Lower leg skin (tissue), 4 donors: Measurements from ENCODE around the gene MAPK8IP3. TPM values are rescaled to one million over a fixed set of nuclear protein-coding genes. Genes with fewer than 3 reads are reported as not detected.
"Not testable (repeated sequence)": the region's sequence is repeated elsewhere in the genome, so short reads cannot be mapped to it uniquely, and the experiment has no call there.

Source experiments
- DNase-seq, 2 donors: peaks; one replicate each; pipeline ENCODE4 v3.0.0-alpha.2; 2019; ENCODE audit warnings: low spot score in 2 of 2
- H3K4me3 ChIP-seq: fragments of 200-600 bp; sonication (generic); 2 replicates; pipeline ENCODE4 v1.5.1; 2017; ENCODE audit warnings: mild to moderate bottlenecking, low read depth; ENCODE audit not compliant: poor library complexity, severe bottlenecking
- CTCF ChIP-seq, 3 donors: fragments of 450-650 bp; IDR thresholded peaks; one replicate each; pipeline ENCODE4 v1.5.1; 2016; ENCODE audit warnings: antibody characterized with exemption in 3 of 3, mild to moderate bottlenecking in 3 of 3, moderate library complexity in 2 of 3
- POLR2A ChIP-seq, 2 donors: fragments of 450-650 bp; IDR thresholded peaks; one replicate each; pipeline ENCODE4 v1.6.1; 2016 to 2017; ENCODE audit warnings: antibody characterized with exemption in 2 of 2, mild to moderate bottlenecking in 1 of 2, moderate library complexity in 1 of 2
- WGBS, 2 donors: methylation state at CpG; one replicate each; pipeline ENCODE4 v1.1.5; 2018; 5-methylcytosine and 5-hydroxymethylcytosine counted together
- intact Hi-C: fragments of 100-400 bp; cut with DNase I; formaldehyde crosslinking; loops from one replicate; pipeline ENCODE4 v1.15.0; 2023; ENCODE audit warnings: low total_unique reads
- total RNA-seq, 4 donors: library from RNA; depleted of rRNA; stranded (reverse); fragments of >200 nt; gene quantifications; one replicate each; pipeline ENCODE4 v1.1.0, GENCODE V29; 2016

Gene MAPK8IP3
- total RNA-seq, 4 donors from 2014 or later: 59.9 to 95.8 (median 62.9) TPM

GRCh38 chr16:1710811-1711507 is 5.0 kb downstream of the MAPK8IP3 start:
- intact Hi-C loops: no loop called here
- no peak for DNase-seq
- WGBS, 2 donors: 91 to 92% methylated on average over 17 of the region's 17 CpGs
- no peak overlapping the region for H3K4me3 ChIP-seq
- TF ChIP-seq POLR2A (IDR thresholded peaks at IDR 0.05) (no peak), CTCF (IDR thresholded peaks at IDR 0.05) (no peak)

- 76 to 79% methylated on average over 14 of the region's 14 CpGs for WGBS, 2 donors
- intact Hi-C loops: no loop called here
- no peak overlapping the region for H3K4me3 ChIP-seq
- DNase-seq: no peak
- no peak for TF ChIP-seq CTCF (IDR thresholded peaks at IDR 0.05)
- TF ChIP-seq POLR2A (IDR thresholded peaks at IDR 0.05): no peak
Observed at GRCh38 chr16:1712791-1713261, 6.8 kb downstream of the MAPK8IP3 start.

- no peak for TF ChIP-seq POLR2A (IDR thresholded peaks at IDR 0.05)
- TF ChIP-seq CTCF (IDR thresholded peaks at IDR 0.05): no peak
- 73 to 86% methylated on average over 7 of the region's 7 CpGs for WGBS, 2 donors
- no peak overlapping the region for H3K4me3 ChIP-seq
- intact Hi-C loops: no loop called here
- no peak for DNase-seq
Observed at GRCh38 chr16:1713331-1713730, 7.3 kb downstream of the MAPK8IP3 start.

- no peak overlapping the region for H3K4me3 ChIP-seq
- TF ChIP-seq CTCF (IDR thresholded peaks at IDR 0.05) (no peak), POLR2A (IDR thresholded peaks at IDR 0.05) (no peak)
- intact Hi-C loops: no loop called here
Observed at GRCh38 chr16:1713933-1714332, 7.9 kb downstream of the MAPK8IP3 start.

GRCh38 chr16:1715220-1715619 is 9.2 kb downstream of the MAPK8IP3 start:
- TF ChIP-seq POLR2A (IDR thresholded peaks at IDR 0.05) (no peak), CTCF (IDR thresholded peaks at IDR 0.05) (no peak)
- 89 to 92% methylated on average over 12 of the region's 12 CpGs for WGBS, 2 donors
- DNase-seq: no peak
- H3K4me3 ChIP-seq: no peak overlapping the region
- intact Hi-C loops: no loop called here

More at GRCh38 chr16:1713933-1714332, 7.9 kb downstream of the MAPK8IP3 start:
- 79 to 86% methylated on average over 14 of the region's 14 CpGs for WGBS, 2 donors
- DNase-seq: no peak

- WGBS, 2 donors: 90 to 92% methylated on average over 10 of the region's 10 CpGs
- H3K4me3 ChIP-seq, DNase-seq, intact Hi-C loops: not testable (repeated sequence)
Observed at GRCh38 chr16:1718236-1718635, 12.2 kb downstream of the MAPK8IP3 start.

GRCh38 chr16:1719559-1720229 is 13.7 kb downstream of the MAPK8IP3 start:
- whole genome bisulfite sequencing, 2 donors: 82 to 86% methylated on average over 12 of the region's 12 CpGs
- H3K4me3 ChIP-seq, DNase-seq, intact Hi-C loops: not testable (repeated sequence)
